Parietal lobe (tissue), 1 donor: ENCODE data around the gene GPLD1. TPM values are rescaled to one million over a fixed set of nuclear protein-coding genes. Genes with fewer than 3 reads are reported as not detected.

Experiments
- total RNA-seq: library from RNA; depleted of rRNA; stranded (reverse); fragments of >200 nt; gene quantifications from one replicate; pipeline ENCODE4 v1.2.3, GENCODE V29; 2014

Gene GPLD1, protein sequence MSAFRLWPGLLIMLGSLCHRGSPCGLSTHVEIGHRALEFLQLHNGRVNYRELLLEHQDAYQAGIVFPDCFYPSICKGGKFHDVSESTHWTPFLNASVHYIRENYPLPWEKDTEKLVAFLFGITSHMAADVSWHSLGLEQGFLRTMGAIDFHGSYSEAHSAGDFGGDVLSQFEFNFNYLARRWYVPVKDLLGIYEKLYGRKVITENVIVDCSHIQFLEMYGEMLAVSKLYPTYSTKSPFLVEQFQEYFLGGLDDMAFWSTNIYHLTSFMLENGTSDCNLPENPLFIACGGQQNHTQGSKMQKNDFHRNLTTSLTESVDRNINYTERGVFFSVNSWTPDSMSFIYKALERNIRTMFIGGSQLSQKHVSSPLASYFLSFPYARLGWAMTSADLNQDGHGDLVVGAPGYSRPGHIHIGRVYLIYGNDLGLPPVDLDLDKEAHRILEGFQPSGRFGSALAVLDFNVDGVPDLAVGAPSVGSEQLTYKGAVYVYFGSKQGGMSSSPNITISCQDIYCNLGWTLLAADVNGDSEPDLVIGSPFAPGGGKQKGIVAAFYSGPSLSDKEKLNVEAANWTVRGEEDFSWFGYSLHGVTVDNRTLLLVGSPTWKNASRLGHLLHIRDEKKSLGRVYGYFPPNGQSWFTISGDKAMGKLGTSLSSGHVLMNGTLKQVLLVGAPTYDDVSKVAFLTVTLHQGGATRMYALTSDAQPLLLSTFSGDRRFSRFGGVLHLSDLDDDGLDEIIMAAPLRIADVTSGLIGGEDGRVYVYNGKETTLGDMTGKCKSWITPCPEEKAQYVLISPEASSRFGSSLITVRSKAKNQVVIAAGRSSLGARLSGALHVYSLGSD
- 19.7 TPM for total RNA-seq

GRCh38 chr6:24489470-24489869 lies at the start of gene GPLD1:
Gene GPLD1 (minus strand): TSS chr6:24489578. CDS start chr6:24489511, 67 bp downstream.

DNA sequence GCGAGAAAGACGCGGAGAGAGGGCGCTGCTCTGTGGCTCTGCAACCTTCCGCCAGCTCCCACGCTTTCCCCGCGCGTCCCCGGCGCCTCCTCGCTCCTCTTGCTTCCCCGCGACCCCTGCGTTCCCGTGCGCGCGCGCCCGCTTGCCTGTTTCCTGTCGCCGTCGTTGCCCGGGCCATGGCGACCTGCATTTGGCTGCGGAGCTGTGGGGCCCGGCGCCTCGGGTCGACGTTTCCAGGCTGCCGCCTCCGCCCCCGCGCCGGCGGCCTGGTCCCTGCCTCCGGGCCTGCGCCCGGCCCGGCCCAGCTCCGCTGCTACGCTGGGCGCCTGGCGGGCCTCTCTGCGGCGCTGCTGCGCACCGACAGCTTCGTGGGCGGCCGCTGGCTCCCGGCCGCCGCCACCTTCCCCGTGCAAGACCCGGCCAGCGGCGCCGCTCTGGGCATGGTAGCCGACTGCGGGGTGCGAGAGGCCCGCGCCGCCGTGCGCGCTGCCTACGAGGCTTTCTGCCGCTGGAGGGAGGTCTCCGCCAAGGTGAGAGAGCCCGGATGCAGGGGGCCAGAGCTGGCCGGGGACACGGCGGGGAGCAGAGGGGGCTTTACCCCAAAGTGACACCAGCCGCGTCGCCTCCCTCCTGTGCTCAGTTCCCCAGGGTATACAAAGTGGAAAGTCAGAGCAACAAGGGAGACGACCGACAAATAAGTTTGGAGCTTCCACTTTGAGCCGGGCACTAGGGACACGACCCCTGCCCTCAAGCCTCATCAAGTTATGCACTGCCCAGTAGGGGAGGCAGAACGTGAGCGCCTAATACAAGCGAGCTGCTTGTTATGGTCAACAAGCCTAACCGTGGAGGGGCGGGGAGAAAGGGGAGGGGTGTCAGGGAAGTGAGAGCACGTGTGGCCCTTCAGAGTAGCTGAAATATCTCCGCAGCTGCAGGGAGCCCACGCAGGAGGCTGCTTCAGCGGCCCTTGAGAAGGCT lies 5.7 kb upstream of the GPLD1 start, which contains the start of gene ALDH5A1:
TSS of gene ALDH5A1 (plus strand) at position 149 of the 975 bp plus-strand sequence. CDS start at position 177, 28 bp downstream.

GRCh38 chr6:24402697-24403500 lies 86.5 kb downstream of the GPLD1 start, which contains the start of gene MRS2:
Gene MRS2 (plus strand): TSS chr6:24402936. CDS start chr6:24403047, 111 bp downstream.

Other genes with a start within 250 kb of the GPLD1 start
- 1.3 TPM for gene DCDC2, start 131.5 kb downstream of the GPLD1 start, total RNA-seq
- 20.3 TPM for gene MRS2, start 86.6 kb downstream of the GPLD1 start, total RNA-seq
- 13.5 TPM for gene ALDH5A1, start 5.4 kb upstream of the GPLD1 start, total RNA-seq
- gene KIAA0319, start 156.6 kb upstream of the GPLD1 start, total RNA-seq = 56.0 TPM
- gene TDP2, start 177.3 kb upstream of the GPLD1 start, total RNA-seq = 36.0 TPM
- 4.7 TPM for gene ACOT13, start 177.5 kb upstream of the GPLD1 start, total RNA-seq
- 93.9 TPM for gene C6orf62, start 229.6 kb upstream of the GPLD1 start, total RNA-seq